Measurements from ENCODE around the gene SLCO3A1. TPM values are rescaled to one million over a fixed set of nuclear protein-coding genes. Genes with fewer than 3 reads are reported as not detected.

SLCO3A1 gene
- total and polyA plus RNA-seq, 4 donors, result 1.6 to 3.6 (median 2.4) TPM

- TF ChIP-seq FOXA2 (IDR thresholded peaks at IDR 0.05) (no peak), HNF4G (IDR thresholded peaks at IDR 0.05) (no peak), FOXA1 (IDR thresholded peaks at IDR 0.05) (no peak), SP1 (IDR thresholded peaks at IDR 0.05) (no peak), GABPA (IDR thresholded peaks at IDR 0.05 in 1 of 2, conservative IDR thresholded peaks at IDR 0.05 in 1 of 2) (no peak), MAX (IDR thresholded peaks at IDR 0.05) (no peak), REST (IDR thresholded peaks at IDR 0.05) (no peak), JUND (IDR thresholded peaks at IDR 0.05) (no peak), ZBTB33 (IDR thresholded peaks at IDR 0.05) (no peak), ATF3 (IDR thresholded peaks at IDR 0.05) (no peak)
- H3K4me1 ChIP-seq (ENCODE audit: control insufficient read depth in 4 of 4, insufficient read depth in 4 of 4, low read length in 3 of 4), result no peaks in the 10 kb centered on the region
- H3K36me3 ChIP-seq (ENCODE audit: control insufficient read depth in 4 of 4, insufficient read depth in 3 of 4, low read depth in 1 of 4, low read length in 3 of 4), result no peaks in the 10 kb centered on the region
- H3K9ac ChIP-seq (ENCODE audit: low read depth in 1 of 2, low read length in 2 of 2), result no peak overlapping the region
- no peak overlapping the region for H3K4me3 ChIP-seq (ENCODE audit: low read depth in 1 of 3, low read length in 3 of 3)
- 95% methylated on average over 5 of the region's 5 CpGs for WGBS
- H3K9me3 ChIP-seq (ENCODE audit: control insufficient read depth in 4 of 4, low read length in 3 of 4), result no peaks in the 10 kb centered on the region
- H3K27me3 ChIP-seq (ENCODE audit: control insufficient read depth in 4 of 4, insufficient read depth in 4 of 4, low read length in 3 of 4), result no peaks in the 10 kb centered on the region
- no peak overlapping the region for H3K27ac ChIP-seq (ENCODE audit: low read depth in 1 of 2, low read length in 2 of 2)
- DNase-seq (ENCODE audit: low spot score), result no peak
These were observed 287.3 kb downstream of the SLCO3A1 start for GRCh38 chr15:92140796-92141195.

GRCh38 chr15:92141607-92142006 is 288.1 kb downstream of the SLCO3A1 start:
- Histone ChIP-seq H3K27me3 (ENCODE audit: control insufficient read depth in 4 of 4, insufficient read depth in 4 of 4, low read length in 3 of 4) (no peaks in the 10 kb centered on the region), H3K36me3 (ENCODE audit: control insufficient read depth in 4 of 4, insufficient read depth in 3 of 4, low read depth in 1 of 4, low read length in 3 of 4) (no peaks in the 10 kb centered on the region), H3K4me1 (ENCODE audit: control insufficient read depth in 4 of 4, insufficient read depth in 4 of 4, low read length in 3 of 4) (no peaks in the 10 kb centered on the region), H3K9me3 (ENCODE audit: control insufficient read depth in 4 of 4, low read length in 3 of 4) (no peaks in the 10 kb centered on the region), H3K9ac (ENCODE audit: low read depth in 1 of 2, low read length in 2 of 2) (no peak overlapping the region), H3K4me3 (ENCODE audit: low read depth in 1 of 3, low read length in 3 of 3) (no peak overlapping the region), H3K27ac (ENCODE audit: low read depth in 1 of 2, low read length in 2 of 2) (no peak overlapping the region)
- no peak for DNase-seq (ENCODE audit: low spot score)
- TF ChIP-seq EGR1 (IDR thresholded peaks at IDR 0.05; ENCODE audit: low read depth in 2 of 2), result no peak
- TF ChIP-seq HNF4G (IDR thresholded peaks at IDR 0.05), result no peak
- TF ChIP-seq NR2F2 (IDR thresholded peaks at IDR 0.05), result no peak
- TF ChIP-seq SP1 (IDR thresholded peaks at IDR 0.05), result no peak
- no peak for TF ChIP-seq MAX (IDR thresholded peaks at IDR 0.05)
- TF ChIP-seq ATF3 (IDR thresholded peaks at IDR 0.05), result no peak
- no peak for TF ChIP-seq GABPA (IDR thresholded peaks at IDR 0.05 in 1 of 2, conservative IDR thresholded peaks at IDR 0.05 in 1 of 2)
- no peak for TF ChIP-seq CTCF (IDR thresholded peaks at IDR 0.05; ENCODE audit: low read depth, low read length, missing input control)
- TF ChIP-seq FOXA2 (IDR thresholded peaks at IDR 0.05), result no peak
- TF ChIP-seq REST (IDR thresholded peaks at IDR 0.05), result no peak
- TF ChIP-seq HNF4A (conservative IDR thresholded peaks at IDR 0.05), result no peak
- WGBS, result 90% methylated on average over 3 of the region's 3 CpGs
